Vagina (tissue), 2 donors: ENCODE results near the gene TNFRSF1B.

Source experiments
- POLR2AphosphoS5 ChIP-seq, 2 donors: sonication (generic); formaldehyde crosslinking; IDR thresholded peaks; one replicate each; pipeline ENCODE4 v1.9.0; 2017; ENCODE audit warnings: antibody characterized with exemption in 2 of 2, mild to moderate bottlenecking in 2 of 2, low read depth in 1 of 2; ENCODE audit not compliant: insufficient read depth in 1 of 2
- TF ChIP-seq, protein P1 (sequence below), 3 experiments: fragments of 450-650 bp in 2 of 3; fragments of 200-600 bp in 1 of 3; sonication (generic) in 1 of 3; IDR thresholded peaks; one replicate each; pipeline ENCODE4 v1.5.1; 2017 to 2019; ENCODE audit warnings: antibody characterized with exemption in 3 of 3, mild to moderate bottlenecking in 2 of 3, moderate library complexity in 2 of 3

DNA sequence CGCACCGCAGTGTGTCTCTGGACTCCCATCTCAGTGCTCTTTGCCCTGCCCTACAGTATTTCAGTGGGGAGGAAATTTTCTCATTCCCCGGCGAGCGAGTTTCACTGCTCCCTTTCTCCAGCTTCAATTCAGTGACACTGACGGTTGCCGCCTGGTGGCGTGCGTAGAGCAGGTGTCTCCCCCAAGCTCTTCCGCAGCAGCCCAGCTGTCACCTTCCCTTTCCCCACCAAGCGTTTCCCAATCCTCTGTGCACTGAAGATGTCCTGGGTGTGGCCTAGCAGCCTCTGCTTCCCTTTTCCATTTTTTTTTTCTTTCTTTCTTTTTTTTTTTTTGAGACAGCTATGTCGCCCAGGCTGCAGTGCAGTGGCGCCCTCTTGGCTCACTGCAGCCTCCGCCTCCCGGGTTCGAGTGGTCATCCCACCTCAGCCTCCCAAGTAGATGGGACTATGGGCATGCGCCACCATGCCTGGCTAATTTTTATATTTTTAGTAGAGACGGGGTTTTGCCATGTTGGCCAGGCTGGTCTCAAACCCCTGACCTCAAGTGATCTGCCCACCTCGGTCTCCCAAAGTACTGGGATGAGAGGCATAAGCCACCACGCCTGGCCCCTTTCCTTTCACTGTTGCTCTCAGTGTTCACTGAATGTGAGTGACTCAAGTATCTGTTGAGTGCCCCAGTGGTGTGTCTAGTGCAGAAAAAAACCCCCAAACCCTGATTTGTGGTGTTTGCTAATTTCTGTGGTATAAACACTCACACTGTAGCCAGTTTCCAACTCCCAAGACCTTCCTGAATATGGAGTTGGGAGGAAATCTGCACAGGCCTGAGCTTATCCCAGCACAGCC is 30.1 kb downstream of the TNFRSF1B start:
- TF ChIP-seq, protein P1, sequence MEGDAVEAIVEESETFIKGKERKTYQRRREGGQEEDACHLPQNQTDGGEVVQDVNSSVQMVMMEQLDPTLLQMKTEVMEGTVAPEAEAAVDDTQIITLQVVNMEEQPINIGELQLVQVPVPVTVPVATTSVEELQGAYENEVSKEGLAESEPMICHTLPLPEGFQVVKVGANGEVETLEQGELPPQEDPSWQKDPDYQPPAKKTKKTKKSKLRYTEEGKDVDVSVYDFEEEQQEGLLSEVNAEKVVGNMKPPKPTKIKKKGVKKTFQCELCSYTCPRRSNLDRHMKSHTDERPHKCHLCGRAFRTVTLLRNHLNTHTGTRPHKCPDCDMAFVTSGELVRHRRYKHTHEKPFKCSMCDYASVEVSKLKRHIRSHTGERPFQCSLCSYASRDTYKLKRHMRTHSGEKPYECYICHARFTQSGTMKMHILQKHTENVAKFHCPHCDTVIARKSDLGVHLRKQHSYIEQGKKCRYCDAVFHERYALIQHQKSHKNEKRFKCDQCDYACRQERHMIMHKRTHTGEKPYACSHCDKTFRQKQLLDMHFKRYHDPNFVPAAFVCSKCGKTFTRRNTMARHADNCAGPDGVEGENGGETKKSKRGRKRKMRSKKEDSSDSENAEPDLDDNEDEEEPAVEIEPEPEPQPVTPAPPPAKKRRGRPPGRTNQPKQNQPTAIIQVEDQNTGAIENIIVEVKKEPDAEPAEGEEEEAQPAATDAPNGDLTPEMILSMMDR (IDR thresholded peaks at IDR 0.05), result no peak
- TF ChIP-seq POLR2AphosphoS5 (IDR thresholded peaks at IDR 0.05; ENCODE audit: insufficient read depth in 1 of 2, low read depth in 1 of 2), result peak in 1 of 2 donors; percentile 16
